Mesothelial cell of epicardium (in vitro differentiated cells): ENCODE data around the gene DHX29. TPM values are rescaled to one million over a fixed set of nuclear protein-coding genes. Genes with fewer than 3 reads are reported as not detected.

ENCODE experiments used
- DNase-seq, 2 experiments: peaks; one replicate each; pipeline ENCODE4 v3.0.0; 2021; ENCODE audit warnings: low spot score in 2 of 2; ENCODE audit not compliant: unreplicated experiment in 2 of 2
- H3K27ac Mint-ChIP-seq: 2 replicates; pipeline ENCODE4 v1.8.0; 2021; ENCODE audit warnings: mixed read lengths
- H3K27me3 Mint-ChIP-seq: 2 replicates; pipeline ENCODE4 v1.8.0; 2021; ENCODE audit warnings: low read depth, mixed read lengths
- H3K36me3 Mint-ChIP-seq: 2 replicates; pipeline ENCODE4 v1.8.0; 2021; ENCODE audit warnings: mixed read lengths
- H3K4me1 Mint-ChIP-seq: 2 replicates; pipeline ENCODE4 v1.8.0; 2021; ENCODE audit warnings: mixed read lengths
- H3K4me3 Mint-ChIP-seq: 2 replicates; pipeline ENCODE4 v1.8.0; 2021; ENCODE audit warnings: mild to moderate bottlenecking, moderate library complexity, mixed read lengths
- H3K9me3 Mint-ChIP-seq: 2 replicates; pipeline ENCODE4 v1.8.0; 2021; ENCODE audit warnings: mixed read lengths
- total RNA-seq: library from RNA; stranded (reverse); gene quantifications from 3 replicates; pipeline ENCODE4 v1.2.1, GENCODE V29; 2021
- TF ChIP-seq, protein P1 (sequence below): fragments of 200-600 bp; sonication (generic); IDR thresholded peaks from one replicate; pipeline ENCODE4 v1.5.0; 2021; ENCODE audit warnings: antibody characterized with exemption; ENCODE audit not compliant: unreplicated experiment

DHX29 gene
- total RNA-seq, 1 donor from 2014 or later: 25.1 TPM

DNA sequence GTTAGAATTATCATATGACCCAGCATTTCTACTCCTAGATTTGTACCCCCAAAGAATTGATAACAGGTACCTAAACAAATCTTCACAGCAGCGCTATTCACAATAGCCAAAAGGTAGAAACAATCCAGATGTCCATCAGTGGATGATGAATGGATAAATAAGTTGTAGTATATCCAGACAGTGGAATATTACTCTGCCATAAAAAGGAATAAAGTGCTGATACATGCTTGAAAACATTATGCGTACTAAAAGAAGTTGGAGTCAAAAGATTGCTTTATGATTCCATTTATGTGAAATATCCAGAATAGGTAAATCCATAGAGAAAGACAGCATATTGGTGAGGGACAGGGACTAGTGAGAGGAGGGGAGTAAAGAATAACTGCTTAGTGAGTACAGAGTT is 26.3 kb upstream of the DHX29 start:
- no peak for DNase-seq
- TF ChIP-seq, protein P1, sequence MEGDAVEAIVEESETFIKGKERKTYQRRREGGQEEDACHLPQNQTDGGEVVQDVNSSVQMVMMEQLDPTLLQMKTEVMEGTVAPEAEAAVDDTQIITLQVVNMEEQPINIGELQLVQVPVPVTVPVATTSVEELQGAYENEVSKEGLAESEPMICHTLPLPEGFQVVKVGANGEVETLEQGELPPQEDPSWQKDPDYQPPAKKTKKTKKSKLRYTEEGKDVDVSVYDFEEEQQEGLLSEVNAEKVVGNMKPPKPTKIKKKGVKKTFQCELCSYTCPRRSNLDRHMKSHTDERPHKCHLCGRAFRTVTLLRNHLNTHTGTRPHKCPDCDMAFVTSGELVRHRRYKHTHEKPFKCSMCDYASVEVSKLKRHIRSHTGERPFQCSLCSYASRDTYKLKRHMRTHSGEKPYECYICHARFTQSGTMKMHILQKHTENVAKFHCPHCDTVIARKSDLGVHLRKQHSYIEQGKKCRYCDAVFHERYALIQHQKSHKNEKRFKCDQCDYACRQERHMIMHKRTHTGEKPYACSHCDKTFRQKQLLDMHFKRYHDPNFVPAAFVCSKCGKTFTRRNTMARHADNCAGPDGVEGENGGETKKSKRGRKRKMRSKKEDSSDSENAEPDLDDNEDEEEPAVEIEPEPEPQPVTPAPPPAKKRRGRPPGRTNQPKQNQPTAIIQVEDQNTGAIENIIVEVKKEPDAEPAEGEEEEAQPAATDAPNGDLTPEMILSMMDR: no peak
- no peak overlapping the region for H3K4me3 Mint-ChIP-seq
- no peak overlapping the region for H3K27ac Mint-ChIP-seq
- peaks cover 39% of the 10 kb centered on the region for H3K36me3 Mint-ChIP-seq
- peaks cover 4% of the 10 kb centered on the region for H3K9me3 Mint-ChIP-seq
- no peaks in the 10 kb centered on the region for H3K27me3 Mint-ChIP-seq
- no peaks in the 10 kb centered on the region for H3K4me1 Mint-ChIP-seq

DNA sequence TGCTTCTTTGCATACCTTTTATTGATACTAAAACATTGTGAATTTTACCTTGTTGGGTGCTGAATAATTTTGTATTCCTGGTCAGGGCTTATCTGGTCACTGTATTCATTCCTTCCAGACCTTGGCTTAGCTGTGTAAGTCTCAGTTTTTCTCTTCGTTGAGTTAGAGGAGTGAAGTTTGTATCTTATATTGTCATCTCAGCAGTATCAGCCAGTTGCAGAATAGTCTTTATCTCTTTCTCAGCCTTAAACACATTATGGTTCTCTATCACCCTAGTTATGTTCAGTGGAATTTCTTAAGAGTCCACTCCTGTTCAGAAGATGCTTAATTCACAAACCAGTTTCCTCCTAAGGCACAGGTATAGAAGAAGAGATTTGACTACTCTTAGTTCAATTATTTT is 25.5 kb upstream of the DHX29 start:
- no peak overlapping the region for H3K27ac Mint-ChIP-seq
- no peaks in the 10 kb centered on the region for H3K4me1 Mint-ChIP-seq
- peaks cover 4% of the 10 kb centered on the region for H3K9me3 Mint-ChIP-seq
- no peak for DNase-seq
- H3K36me3 Mint-ChIP-seq: peaks cover 43% of the 10 kb centered on the region
- H3K27me3 Mint-ChIP-seq: no peaks in the 10 kb centered on the region
- H3K4me3 Mint-ChIP-seq: no peak overlapping the region
- TF ChIP-seq, protein P1: no peak

DNA sequence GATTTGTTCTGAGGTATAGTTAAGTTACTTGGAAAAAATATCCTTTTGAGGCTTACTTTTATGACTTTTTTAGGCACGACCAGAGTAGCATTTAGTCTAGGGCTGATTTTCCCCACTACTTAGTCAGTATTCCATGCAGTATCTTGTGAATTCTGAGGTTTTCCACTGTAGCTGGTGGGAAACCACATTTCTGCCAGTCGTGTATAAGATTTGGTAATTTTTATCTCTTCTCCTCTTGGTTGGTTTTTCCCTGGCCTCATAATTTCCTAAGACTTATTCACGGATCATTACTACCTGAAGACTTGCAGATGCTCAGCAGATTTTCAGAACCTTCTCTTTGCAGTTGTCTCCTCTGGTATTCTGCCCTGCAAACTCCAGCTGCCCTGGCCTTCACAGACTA is 23.8 kb upstream of the DHX29 start:
- peaks cover 3% of the 10 kb centered on the region for H3K4me1 Mint-ChIP-seq
- no peak overlapping the region for H3K27ac Mint-ChIP-seq

DNA sequence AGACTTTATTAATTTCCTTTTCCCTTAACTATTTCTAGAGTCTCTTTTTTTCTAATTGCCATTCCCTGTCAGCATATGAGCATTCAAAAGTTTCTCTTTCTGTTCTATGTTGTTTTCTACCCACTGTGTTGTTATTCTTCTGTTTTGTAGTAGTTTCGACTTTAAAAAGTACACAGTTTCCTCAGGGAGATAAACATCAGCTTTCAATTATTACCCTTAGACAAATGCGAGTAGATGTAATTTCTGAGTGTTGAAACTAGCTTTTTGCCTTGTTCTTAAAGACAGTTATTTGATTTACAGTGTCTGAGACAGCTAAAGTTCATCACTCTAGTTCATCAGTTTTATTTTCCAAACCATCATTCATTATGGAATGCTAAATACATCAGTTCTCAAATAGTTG is 19.8 kb upstream of the DHX29 start:
- H3K27me3 Mint-ChIP-seq: no peaks in the 10 kb centered on the region
- no peak overlapping the region for H3K27ac Mint-ChIP-seq
- DNase-seq: no peak
- peaks cover 40% of the 10 kb centered on the region for H3K36me3 Mint-ChIP-seq
- no peaks in the 10 kb centered on the region for H3K9me3 Mint-ChIP-seq
- H3K4me3 Mint-ChIP-seq: no peak overlapping the region
- TF ChIP-seq, protein P1: no peak
- peaks cover 3% of the 10 kb centered on the region for H3K4me1 Mint-ChIP-seq

More for the DNA sequence above, 23.8 kb upstream of the DHX29 start:
- no peak for DNase-seq
- peaks cover 4% of the 10 kb centered on the region for H3K9me3 Mint-ChIP-seq
- TF ChIP-seq, protein P1: no peak
- H3K36me3 Mint-ChIP-seq: peaks cover 49% of the 10 kb centered on the region
- H3K27me3 Mint-ChIP-seq: no peaks in the 10 kb centered on the region
- no peak overlapping the region for H3K4me3 Mint-ChIP-seq

DNA sequence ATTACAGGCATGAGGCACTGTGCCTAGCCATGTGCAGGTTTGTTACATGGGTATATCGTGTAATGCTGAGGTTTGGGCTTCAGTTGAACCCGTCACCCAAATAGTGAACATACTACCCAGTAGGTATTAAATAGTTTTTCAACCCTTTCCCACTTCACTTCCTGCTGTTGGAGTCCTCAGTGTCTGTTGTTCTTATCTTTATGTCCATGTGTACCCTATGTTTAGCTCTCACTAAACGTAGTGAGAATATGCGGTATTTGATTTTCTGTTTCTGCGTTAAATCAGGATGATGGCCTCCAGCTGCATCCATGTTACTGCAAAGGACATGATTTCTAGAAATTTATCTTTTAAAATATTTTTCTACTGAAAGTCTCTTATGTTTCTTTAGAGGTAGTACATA is 18.1 kb upstream of the DHX29 start:
- Mint-ChIP-seq H3K27me3 (no peaks in the 10 kb centered on the region), H3K4me1 (peaks cover 3% of the 10 kb centered on the region), H3K27ac (no peak overlapping the region), H3K36me3 (peaks cover 36% of the 10 kb centered on the region), H3K9me3 (no peaks in the 10 kb centered on the region), H3K4me3 (no peak overlapping the region)
- TF ChIP-seq, protein P1: no peak
- DNase-seq: no peak

DNA sequence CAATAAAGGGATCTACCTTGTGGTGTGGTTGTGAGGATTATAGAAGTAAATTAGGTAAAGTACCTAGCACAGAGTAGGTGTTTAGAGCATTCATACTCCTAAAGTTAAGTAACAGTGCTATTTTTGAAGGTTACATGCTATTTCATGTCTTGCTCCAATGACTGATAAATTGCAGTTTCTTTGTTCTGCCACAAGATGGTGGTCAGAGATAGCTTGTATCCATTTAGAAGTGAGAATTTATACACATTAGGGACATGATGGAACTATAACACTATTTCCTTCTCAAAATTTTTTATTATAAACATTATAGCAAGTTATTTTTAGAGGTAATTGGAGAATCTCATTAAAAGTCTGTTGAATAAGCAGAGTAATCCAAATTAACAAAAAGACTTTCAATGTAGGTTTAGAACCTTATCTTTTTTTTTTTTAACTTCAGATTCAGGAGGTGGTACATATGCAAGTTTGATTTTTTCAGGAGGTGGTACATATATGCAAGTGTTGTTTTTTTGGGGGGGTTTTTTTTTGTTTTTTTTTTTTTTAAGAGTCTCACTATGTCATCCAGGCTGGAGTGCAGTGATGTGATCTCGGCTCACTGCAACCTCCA is 17.4 kb upstream of the DHX29 start:
- H3K36me3 Mint-ChIP-seq: peaks cover 31% of the 10 kb centered on the region

More for the DNA sequence above, 17.4 kb upstream of the DHX29 start:
- DNase-seq: no peak
- Mint-ChIP-seq H3K4me1 (peaks cover 4% of the 10 kb centered on the region), H3K4me3 (no peak overlapping the region), H3K9me3 (no peaks in the 10 kb centered on the region), H3K27me3 (no peaks in the 10 kb centered on the region), H3K27ac (no peak overlapping the region)
- TF ChIP-seq, protein P1: peak; percentile 41
